ENCODE results near the gene ME3.

ME3 gene

DNA sequence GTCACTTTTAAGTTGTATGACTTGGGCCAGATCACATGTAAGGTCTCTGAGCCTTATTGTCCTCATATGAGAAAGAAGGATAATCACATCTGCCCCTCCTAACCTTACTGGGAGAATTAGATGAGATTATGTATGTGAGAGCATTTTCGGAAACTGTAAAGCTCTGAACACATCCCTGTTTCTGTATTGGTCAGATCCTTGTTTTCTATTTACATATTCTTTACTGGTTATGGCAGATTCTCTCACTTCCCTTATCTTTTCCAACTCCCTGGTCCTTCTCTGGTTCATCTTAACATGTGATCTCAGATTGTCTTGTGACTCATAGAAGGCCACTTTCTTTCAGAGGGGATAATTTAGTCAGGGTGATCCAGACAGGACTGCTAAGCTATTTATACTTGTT lies 255.9 kb downstream of the ME3 start:
- DNase-seq: peak; percentile 81

- DNase-seq: no peak
Observed at GRCh38 chr11:86415026-86415425, 257.4 kb downstream of the ME3 start.

GRCh38 chr11:86414032-86414431 lies 258.4 kb downstream of the ME3 start:
- no peak for DNase-seq

DNA sequence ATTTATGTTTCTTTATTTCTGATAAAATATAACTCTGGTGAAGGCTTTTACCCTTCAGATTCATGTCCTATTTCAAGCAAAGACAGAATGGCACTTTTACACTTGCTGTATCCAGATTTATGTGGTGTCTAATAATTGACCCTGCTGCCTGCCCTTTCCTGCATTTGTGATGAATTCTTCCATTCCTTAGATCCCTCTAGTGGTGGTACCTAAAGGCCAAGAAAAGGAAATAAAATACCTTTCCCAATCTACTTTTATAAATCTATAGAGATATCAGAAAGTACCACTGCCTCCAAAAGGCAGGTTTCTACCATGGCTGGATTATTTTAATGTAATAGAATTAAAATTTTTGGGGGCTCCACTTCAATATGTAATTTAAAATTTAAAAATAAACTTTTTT lies 263.6 kb downstream of the ME3 start:
- DNase-seq: no peak

DNA sequence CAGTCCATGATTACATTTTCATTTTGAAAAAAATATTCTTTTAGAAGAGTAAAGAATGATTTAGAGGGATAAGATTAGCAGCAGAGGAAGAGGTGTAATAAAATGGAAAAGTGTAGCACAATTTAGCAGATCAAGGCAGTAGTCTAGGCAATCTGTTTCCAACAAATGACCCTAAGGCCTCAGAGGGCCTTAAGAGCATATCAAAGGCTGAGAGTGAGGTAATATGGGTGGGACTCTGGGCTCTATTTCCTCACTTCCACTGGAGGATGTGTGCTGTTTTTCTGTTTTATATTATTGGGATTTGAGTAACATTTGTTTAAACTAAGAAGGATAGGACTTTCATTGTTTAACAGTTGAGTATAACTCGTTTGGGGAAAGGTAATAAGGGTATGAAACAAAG lies 269.0 kb downstream of the ME3 start:
- DNase-seq: no peak

DNA sequence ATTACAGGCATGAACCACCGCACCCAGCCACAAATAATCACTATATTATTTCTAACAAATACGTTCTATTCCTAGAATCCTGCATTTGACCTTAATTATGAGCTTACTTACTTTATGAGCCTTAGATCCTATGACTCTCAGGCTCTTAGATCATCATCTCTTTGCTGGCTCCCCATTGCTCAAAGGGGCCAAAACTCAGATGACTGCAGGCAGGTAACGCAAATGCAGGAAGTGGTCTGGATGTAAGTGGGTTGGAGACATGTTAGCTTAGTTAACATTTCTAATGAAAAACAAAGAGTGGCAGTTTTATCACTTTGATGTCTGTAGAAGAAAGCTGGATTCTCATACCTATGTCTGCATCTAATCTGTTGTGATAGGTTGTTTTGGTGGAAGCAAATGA lies 274.3 kb downstream of the ME3 start:
- DNase-seq: no peak

GRCh38 chr11:86397351-86397750 lies 275.1 kb downstream of the ME3 start:
- DNase-seq: no peak

DNA sequence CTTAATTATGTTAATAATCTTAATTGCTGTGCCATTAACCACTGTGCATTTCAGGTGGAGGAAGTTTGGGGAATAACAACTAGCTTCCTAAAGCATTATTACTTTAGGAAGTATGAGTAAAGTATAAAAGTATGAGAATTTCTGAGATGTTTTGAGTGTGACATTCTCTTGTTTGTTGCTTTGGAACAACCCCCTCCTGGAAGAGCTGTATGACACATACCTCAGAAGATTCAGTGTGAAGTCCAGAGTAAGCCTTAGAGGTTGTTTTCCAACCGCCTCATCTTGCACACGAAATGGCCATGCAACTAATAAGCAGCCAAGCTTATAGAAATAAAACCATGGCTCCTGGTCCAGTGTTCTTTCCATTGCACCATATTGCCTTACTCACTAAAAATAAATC lies 276.0 kb downstream of the ME3 start:
- no peak for DNase-seq

DNA sequence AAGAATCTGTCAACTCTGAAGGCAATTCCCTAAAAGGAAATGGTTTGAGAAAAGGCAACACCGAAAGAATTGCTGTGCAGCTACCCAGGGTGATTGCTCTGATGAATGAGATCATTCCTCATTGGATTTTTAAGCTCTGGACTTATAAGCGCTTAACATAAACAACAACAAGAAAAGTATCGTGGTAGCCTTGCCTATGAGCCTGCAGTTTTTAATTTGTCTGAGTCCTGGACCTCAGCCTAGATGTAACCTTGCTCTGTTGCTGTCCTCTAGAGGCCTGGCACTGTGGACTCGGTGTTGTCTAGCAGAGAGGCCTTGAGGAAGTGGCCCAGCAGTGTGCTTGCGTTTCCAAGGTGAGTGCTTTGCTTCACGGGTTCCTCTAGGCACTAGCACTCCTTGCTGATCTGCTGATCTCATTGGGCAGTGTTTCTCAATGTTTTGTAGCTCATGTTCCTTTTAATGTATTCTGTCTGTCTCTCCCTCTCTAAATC lies 277.3 kb downstream of the ME3 start:
- no peak for DNase-seq
